Transverse colon (tissue), 4 donors: ENCODE data around the gene PPFIA4.
A peak's percentile ranks its signal among the peaks of the same experiment; 100 is the strongest.

Experiments used
- CTCF ChIP-seq, 5 experiments: fragments of 200-600 bp in 3 of 5; fragments of 450-650 bp in 2 of 5; sonication (generic) in 3 of 5; IDR thresholded peaks; 1 replicate in 2 of 5; 2 replicates in 3 of 5; pipeline ENCODE4 v1.5.1; 2016 to 2017; ENCODE audit warnings: antibody characterized with exemption in 5 of 5, inconsistent platforms in 3 of 5, mild to moderate bottlenecking in 2 of 5, moderate library complexity in 1 of 5
- POLR2A ChIP-seq: fragments of 450-650 bp; IDR thresholded peaks from one replicate; pipeline ENCODE4 v1.6.1; 2016; ENCODE audit warnings: antibody characterized with exemption, mild to moderate bottlenecking, moderate library complexity
- POLR2AphosphoS5 ChIP-seq, 3 donors: sonication (generic); formaldehyde crosslinking; IDR thresholded peaks; one replicate each; pipeline ENCODE4 v1.6.1; 2016; ENCODE audit warnings: antibody characterized with exemption in 3 of 3

GRCh38 chr1:203112475-203112874 is 86.2 kb downstream of the PPFIA4 start:
- TF ChIP-seq CTCF (IDR thresholded peaks at IDR 0.05) (no peak), POLR2A (no peak), POLR2AphosphoS5 (IDR thresholded peaks at IDR 0.05) (peak in 1 of 3 donors; percentile 11)
